DOHH2 (cell line): Measurements from ENCODE around the gene GLB1L.

Experiments used
- EZH2phosphoT487 ChIP-seq: fragments of 200-600 bp; sonication (generic); IDR thresholded peaks from 2 replicates; pipeline ENCODE4 v1.6.1; 2017; ENCODE audit warnings: borderline replicate concordance, mild to moderate bottlenecking, antibody characterized with exemption, low read length, moderate library complexity, mixed read lengths
- TF ChIP-seq, protein P1 (sequence below): fragments of 200-600 bp; sonication (generic); IDR thresholded peaks from one replicate; pipeline ENCODE4 v1.5.1; 2014; ENCODE audit warnings: antibody characterized with exemption, mild to moderate bottlenecking, low read depth, low read length; ENCODE audit not compliant: poor library complexity, severe bottlenecking

DNA sequence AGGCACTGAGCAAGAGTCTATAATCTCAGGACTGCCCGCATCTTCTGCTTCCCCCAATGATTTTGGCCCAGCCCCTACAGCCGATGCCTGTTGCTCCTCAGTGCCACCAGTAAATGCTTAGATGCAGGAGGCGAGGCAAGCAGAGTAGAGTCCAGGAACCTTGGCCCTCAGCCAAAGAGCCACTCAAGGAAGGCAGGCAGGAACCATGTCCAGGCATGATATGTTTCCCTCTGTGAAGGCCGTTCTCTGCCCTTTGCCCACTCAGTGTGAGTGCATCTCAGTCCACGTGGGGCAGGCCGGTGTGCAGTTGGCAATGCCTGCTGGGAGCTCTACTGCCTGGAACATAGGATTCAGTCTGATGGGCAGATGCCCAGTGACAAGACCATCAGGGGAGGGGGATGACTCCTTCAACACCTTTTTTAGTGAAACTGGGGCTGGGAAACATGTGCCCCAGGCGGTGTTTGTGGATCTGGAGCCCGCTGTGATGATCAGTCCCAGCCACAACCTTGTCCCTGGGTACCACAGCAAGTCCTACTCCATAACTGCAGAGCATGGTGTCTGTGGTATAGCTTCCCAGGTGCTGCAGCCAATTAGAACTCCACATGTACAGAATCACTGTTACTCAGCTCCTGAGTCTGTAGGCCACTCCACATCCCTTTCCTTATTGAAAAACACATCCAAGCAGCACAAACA is 24.3 kb upstream of the GLB1L start:
- TF ChIP-seq, protein P1, sequence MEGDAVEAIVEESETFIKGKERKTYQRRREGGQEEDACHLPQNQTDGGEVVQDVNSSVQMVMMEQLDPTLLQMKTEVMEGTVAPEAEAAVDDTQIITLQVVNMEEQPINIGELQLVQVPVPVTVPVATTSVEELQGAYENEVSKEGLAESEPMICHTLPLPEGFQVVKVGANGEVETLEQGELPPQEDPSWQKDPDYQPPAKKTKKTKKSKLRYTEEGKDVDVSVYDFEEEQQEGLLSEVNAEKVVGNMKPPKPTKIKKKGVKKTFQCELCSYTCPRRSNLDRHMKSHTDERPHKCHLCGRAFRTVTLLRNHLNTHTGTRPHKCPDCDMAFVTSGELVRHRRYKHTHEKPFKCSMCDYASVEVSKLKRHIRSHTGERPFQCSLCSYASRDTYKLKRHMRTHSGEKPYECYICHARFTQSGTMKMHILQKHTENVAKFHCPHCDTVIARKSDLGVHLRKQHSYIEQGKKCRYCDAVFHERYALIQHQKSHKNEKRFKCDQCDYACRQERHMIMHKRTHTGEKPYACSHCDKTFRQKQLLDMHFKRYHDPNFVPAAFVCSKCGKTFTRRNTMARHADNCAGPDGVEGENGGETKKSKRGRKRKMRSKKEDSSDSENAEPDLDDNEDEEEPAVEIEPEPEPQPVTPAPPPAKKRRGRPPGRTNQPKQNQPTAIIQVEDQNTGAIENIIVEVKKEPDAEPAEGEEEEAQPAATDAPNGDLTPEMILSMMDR = no peak
- no peak for TF ChIP-seq EZH2phosphoT487
